HFFc6 (cell line): Measurements from ENCODE around the gene PKLR. TPM values are rescaled to one million over a fixed set of nuclear protein-coding genes. Genes with fewer than 3 reads are reported as not detected.

Experiments used
- DNase-seq: peaks from one replicate; pipeline ENCODE4 v3.0.0-alpha.2; 2018
- H3K27ac Mint-ChIP-seq: 2 replicates; pipeline ENCODE4 v1.8.0; 2020; ENCODE audit warnings: mild to moderate bottlenecking, mixed read lengths
- H3K27me3 Mint-ChIP-seq: 2 replicates; pipeline ENCODE4 v1.8.0; 2021; ENCODE audit warnings: mild to moderate bottlenecking, moderate library complexity, mixed read lengths; ENCODE audit not compliant: insufficient read depth
- H3K36me3 Mint-ChIP-seq: 2 replicates; pipeline ENCODE4 v1.8.0; 2021; ENCODE audit warnings: low read depth, mixed read lengths
- H3K4me1 Mint-ChIP-seq: 2 replicates; pipeline ENCODE4 v1.8.0; 2020; ENCODE audit warnings: low read depth, mixed read lengths
- H3K4me3 Mint-ChIP-seq: 2 replicates; pipeline ENCODE4 v1.8.0; 2020; ENCODE audit warnings: mild to moderate bottlenecking, moderate library complexity, mixed read lengths
- H3K9me3 Mint-ChIP-seq: 2 replicates; pipeline ENCODE4 v1.8.0; 2020; ENCODE audit warnings: mild to moderate bottlenecking, mixed read lengths
- total RNA-seq, 6 experiments: library from RNA; stranded (reverse); fragmentation: NEBNext Ultra II Directional; extraction: Animal tissue kit (Norgen Biotek cat#: 25700); gene quantifications; 2 replicates in 1 of 6; 3 replicates in 5 of 6; pipeline ENCODE4 v1.2.3, GENCODE V29; 2021
- TF ChIP-seq, protein P1 (sequence below): fragments of 200-600 bp; sonication (generic); IDR thresholded peaks from 2 replicates; pipeline ENCODE4 v1.5.0; 2021; ENCODE audit warnings: antibody characterized with exemption, mild to moderate bottlenecking

PKLR gene
- total RNA-seq, 6 experiments from 2014 or later: not detected

DNA sequence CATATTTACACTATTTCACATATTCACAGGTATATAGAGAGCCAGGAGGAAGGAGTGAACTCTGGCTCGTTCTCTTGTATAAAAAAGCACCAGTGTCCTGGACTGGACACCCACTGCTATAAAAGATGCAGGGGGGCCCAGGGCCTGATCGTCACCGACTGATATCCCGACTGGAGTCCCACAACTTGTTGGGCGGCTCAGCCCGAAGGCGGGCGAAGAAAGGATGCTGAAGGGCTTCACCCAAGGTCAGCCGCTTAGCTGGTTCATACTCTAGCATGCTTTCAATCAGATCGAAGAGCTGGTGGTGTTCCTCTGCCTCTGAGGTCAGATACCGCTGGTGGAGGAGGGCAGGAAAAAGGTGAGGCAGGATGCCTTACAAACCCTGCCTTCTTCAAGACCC is 38.2 kb downstream of the PKLR start:
- H3K4me1 Mint-ChIP-seq: peaks cover 29% of the 10 kb centered on the region
- H3K27me3 Mint-ChIP-seq: peaks cover 4% of the 10 kb centered on the region
- H3K27ac Mint-ChIP-seq: peak overlapping the region; percentile 88
- H3K9me3 Mint-ChIP-seq: no peaks in the 10 kb centered on the region
- peaks cover 47% of the 10 kb centered on the region for H3K36me3 Mint-ChIP-seq
- no peak overlapping the region for H3K4me3 Mint-ChIP-seq
- no peak for DNase-seq
- TF ChIP-seq, protein P1, sequence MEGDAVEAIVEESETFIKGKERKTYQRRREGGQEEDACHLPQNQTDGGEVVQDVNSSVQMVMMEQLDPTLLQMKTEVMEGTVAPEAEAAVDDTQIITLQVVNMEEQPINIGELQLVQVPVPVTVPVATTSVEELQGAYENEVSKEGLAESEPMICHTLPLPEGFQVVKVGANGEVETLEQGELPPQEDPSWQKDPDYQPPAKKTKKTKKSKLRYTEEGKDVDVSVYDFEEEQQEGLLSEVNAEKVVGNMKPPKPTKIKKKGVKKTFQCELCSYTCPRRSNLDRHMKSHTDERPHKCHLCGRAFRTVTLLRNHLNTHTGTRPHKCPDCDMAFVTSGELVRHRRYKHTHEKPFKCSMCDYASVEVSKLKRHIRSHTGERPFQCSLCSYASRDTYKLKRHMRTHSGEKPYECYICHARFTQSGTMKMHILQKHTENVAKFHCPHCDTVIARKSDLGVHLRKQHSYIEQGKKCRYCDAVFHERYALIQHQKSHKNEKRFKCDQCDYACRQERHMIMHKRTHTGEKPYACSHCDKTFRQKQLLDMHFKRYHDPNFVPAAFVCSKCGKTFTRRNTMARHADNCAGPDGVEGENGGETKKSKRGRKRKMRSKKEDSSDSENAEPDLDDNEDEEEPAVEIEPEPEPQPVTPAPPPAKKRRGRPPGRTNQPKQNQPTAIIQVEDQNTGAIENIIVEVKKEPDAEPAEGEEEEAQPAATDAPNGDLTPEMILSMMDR: no peak

DNA sequence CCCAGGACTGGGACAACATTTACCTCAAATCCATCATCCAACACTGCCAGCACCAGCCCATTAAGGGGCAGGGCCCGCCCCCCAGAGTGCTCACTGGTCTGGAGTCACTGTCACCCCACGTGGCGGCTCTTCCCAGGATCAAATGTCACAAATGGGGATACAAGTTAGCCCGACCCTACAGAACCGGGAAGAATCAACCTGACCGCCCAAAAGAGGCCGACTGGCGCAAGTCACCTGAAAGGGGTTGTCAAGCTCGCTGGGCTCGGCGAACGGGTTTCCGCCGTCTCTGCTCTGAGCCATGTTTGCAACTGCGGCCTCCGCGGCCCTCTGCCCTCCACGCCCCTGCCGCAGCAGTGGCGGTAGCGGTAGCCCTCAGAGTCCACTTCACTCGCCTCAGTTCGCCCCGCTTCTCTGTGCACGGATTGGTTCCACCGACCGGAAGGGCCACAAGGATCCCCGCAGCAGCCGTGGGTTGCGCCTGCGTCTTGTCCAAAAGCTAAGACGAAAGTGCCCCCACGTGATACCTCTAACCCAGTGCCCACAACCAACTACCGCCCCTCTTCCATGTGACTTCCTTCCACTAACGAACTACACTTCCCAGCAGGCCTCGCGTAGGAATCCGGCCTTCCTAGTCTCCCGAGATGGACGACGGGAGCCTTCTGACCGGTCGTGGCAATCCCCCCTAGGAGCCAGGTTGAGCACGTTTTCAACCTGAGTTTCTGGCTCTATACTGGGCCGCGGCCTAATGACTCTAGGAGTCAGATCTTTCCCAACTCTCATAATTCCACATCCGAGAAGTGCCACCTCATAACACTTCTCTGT is 39.2 kb downstream of the PKLR start, which contains the start of gene SCAMP3:
SCAMP3 (minus strand) TSS at position 509 of the 822 bp plus-strand sequence; CDS start at position 300, 209 bp downstream.
- peak; percentile 97 for DNase-seq
- H3K9me3 Mint-ChIP-seq: no peaks in the 10 kb centered on the region
- H3K4me1 Mint-ChIP-seq: peaks cover 33% of the 10 kb centered on the region
- TF ChIP-seq, protein P1: no peak
- peaks cover 4% of the 10 kb centered on the region for H3K27me3 Mint-ChIP-seq
- H3K36me3 Mint-ChIP-seq: peaks cover 43% of the 10 kb centered on the region
- peak within 1 kb of the TSS; percentile 88 for H3K27ac Mint-ChIP-seq
- H3K4me3 Mint-ChIP-seq: peak within 1 kb of the TSS; percentile 96

DNA sequence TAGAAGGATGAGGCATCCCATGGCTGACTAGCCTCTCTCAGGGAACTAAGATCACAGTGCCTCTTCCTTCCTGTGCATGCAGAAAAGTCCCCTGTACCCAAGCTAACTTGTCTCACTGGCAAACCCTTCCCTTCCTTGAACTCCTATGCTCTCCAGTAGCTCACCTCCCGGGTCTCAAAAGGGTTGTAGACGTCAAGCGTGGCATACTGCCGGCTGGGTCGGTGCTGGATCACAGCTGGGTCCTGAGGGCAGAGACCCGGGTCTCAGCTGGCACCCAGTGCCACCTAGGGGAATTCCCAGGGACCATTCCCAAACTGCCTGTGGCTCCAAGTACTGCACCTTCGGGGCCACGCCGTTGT is 39.8 kb downstream of the PKLR start:
- Mint-ChIP-seq H3K4me1 (peaks cover 39% of the 10 kb centered on the region), H3K27ac (peak overlapping the region; percentile 88), H3K27me3 (peaks cover 4% of the 10 kb centered on the region), H3K9me3 (no peaks in the 10 kb centered on the region), H3K4me3 (peak overlapping the region; percentile 96), H3K36me3 (peaks cover 41% of the 10 kb centered on the region)
- TF ChIP-seq, protein P1: peak; percentile 48
- no peak for DNase-seq

DNA sequence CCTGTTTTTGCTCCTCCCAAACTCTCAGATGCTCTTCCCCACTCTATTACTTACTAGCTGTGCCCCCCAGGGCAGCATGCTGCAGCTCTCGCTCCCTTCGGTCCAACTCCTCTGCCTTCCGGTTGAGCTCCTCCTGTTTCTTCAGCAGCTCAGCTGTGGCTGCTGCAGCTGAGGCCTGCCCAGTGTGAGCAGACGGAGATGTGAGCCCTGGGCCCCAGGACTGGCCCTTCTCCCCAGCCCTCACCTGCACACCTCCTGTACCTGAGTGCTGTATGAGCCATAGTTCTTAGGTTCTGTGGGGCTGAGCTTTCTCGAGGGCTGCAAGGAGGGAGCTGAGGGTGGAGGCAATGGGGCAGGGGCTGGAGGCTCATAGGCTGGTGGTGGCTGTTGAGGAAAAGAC is 41.0 kb downstream of the PKLR start:
- TF ChIP-seq, protein P1: no peak
- peaks cover 49% of the 10 kb centered on the region for H3K4me1 Mint-ChIP-seq
- peaks cover 4% of the 10 kb centered on the region for H3K27me3 Mint-ChIP-seq
- peak overlapping the region; percentile 88; the same call in 1 of the 2 replicates for H3K27ac Mint-ChIP-seq
- DNase-seq: no peak
- H3K4me3 Mint-ChIP-seq: peak overlapping the region; percentile 96; the same call in 1 of the 2 replicates
- H3K36me3 Mint-ChIP-seq: peaks cover 35% of the 10 kb centered on the region
- no peaks in the 10 kb centered on the region for H3K9me3 Mint-ChIP-seq

DNA sequence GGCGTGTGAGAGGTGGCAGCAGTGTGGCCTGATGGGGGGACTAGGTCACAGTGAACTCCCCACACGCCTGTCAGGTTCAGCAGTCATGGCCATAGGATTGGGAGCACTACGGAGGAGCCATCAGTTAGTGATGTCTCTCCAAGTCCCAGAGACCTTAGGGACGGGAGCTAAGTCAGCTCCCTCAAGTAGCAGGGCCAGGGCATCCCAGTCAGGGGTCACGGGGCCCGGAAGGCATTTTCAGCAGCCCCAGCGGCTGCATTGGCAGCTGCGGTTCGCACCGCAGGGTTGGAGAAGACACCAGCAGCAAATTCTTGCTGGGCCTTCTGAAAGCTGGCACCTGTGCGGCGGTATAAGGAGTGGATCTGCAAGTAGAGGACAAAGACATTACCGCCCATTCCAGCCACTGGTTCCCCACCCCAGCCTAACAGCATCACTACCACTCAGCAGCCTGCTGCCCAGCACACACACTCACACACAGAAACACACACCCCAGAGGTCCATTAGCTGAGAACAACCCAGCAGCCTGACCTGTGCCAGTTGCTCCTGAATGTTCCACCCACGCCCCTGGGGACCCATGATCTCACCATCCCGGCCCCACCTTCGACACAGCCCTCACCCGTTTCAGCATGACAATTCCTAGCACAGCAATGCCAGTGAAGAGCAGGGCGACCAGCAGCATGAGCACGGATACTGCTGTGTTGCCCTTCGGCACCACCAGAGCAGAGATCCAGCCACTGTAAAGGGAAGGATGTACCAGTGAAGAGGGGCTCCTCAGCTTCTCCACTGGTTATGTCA is 45.0 kb downstream of the PKLR start:
- Mint-ChIP-seq H3K27ac (peak overlapping the region; percentile 91), H3K9me3 (no peaks in the 10 kb centered on the region), H3K36me3 (peaks cover 18% of the 10 kb centered on the region), H3K27me3 (peaks cover 2% of the 10 kb centered on the region), H3K4me3 (peak overlapping the region; percentile 90), H3K4me1 (peaks cover 55% of the 10 kb centered on the region)
- DNase-seq: no peak
- TF ChIP-seq, protein P1: no peak
